ENCODE data around the gene BCAR3. TPM values are rescaled to one million over a fixed set of nuclear protein-coding genes. Genes with fewer than 3 reads are reported as not detected.

The BCAR3 gene
- total RNA-seq, 4 donors from 2014 or later, result 17.1 to 25.0 (median 22.9) TPM

DNA sequence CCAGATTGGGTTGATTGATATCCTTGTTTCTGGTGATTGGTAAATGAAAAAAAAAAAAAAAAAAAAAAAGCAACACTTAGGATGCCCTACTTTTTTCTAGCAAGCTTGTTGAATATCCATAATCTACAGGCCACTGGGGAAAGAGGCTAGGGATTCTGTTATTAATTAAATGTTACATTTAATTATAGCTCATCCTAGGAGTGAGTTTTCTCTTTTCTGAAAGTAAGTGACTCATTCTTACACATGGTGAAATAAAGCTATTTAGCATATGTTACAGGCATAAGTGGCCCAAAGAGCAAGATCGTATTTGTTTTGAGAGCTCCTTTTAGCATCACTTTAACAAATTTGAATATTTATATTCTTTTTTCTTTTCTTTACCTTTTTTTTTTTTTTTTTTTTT lies 139.2 kb downstream of the BCAR3 start:
- Histone ChIP-seq H3K36me3 (no peaks in the 10 kb centered on the region), H3K27ac (no peak overlapping the region), H3K27me3 (no peaks in the 10 kb centered on the region), H3K4me1 (no peaks in the 10 kb centered on the region), H3K9me3 (no peaks in the 10 kb centered on the region), H3K4me3 (no peak overlapping the region)
- no peak for DNase-seq
- ATAC-seq, result no peak
- in situ Hi-C loops (cut with MboI; ENCODE audit: low sequenced_read_pairs in 4 of 4), result no loop called here
- intact Hi-C loops (cut with DNase I; ENCODE audit: low total_unique reads), result no loop called here
- TF ChIP-seq, protein P1, sequence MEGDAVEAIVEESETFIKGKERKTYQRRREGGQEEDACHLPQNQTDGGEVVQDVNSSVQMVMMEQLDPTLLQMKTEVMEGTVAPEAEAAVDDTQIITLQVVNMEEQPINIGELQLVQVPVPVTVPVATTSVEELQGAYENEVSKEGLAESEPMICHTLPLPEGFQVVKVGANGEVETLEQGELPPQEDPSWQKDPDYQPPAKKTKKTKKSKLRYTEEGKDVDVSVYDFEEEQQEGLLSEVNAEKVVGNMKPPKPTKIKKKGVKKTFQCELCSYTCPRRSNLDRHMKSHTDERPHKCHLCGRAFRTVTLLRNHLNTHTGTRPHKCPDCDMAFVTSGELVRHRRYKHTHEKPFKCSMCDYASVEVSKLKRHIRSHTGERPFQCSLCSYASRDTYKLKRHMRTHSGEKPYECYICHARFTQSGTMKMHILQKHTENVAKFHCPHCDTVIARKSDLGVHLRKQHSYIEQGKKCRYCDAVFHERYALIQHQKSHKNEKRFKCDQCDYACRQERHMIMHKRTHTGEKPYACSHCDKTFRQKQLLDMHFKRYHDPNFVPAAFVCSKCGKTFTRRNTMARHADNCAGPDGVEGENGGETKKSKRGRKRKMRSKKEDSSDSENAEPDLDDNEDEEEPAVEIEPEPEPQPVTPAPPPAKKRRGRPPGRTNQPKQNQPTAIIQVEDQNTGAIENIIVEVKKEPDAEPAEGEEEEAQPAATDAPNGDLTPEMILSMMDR (IDR thresholded peaks at IDR 0.05 in 4 of 5, conservative IDR thresholded peaks at IDR 0.05 in 1 of 5), result no peak
- no peak for TF ChIP-seq POLR2A (IDR thresholded peaks at IDR 0.05)

DNA sequence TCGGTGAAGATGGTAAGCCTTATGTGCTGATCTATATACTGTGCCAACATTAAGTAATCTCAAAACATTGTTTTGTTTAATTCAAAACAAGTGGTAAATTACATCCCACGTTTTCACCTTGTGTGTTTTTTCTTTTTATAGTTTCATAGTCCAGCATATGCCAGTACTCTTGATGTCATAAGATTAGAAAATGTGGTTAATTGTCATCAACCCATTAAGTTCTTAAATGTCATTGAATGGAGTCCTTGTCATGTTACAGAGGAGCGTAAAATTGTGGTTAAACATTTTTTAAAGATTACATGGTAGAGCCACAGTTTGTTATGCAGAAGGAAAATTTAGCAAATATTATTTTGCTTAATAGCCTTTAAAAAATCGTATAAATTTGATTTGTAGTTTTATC lies 140.6 kb downstream of the BCAR3 start:
- no peaks in the 10 kb centered on the region for H3K36me3 ChIP-seq
- intact Hi-C loops (cut with DNase I; ENCODE audit: low total_unique reads), result no loop called here
- no peaks in the 10 kb centered on the region for H3K4me1 ChIP-seq
- in situ Hi-C loops (cut with MboI; ENCODE audit: low sequenced_read_pairs in 4 of 4), result no loop called here
- TF ChIP-seq POLR2A (IDR thresholded peaks at IDR 0.05), result no peak
- TF ChIP-seq, protein P1 (IDR thresholded peaks at IDR 0.05 in 4 of 5, conservative IDR thresholded peaks at IDR 0.05 in 1 of 5), result no peak
- H3K27ac ChIP-seq, result no peak overlapping the region
- H3K4me3 ChIP-seq, result no peak overlapping the region
- ATAC-seq (no peak), DNase-seq (no peak)
- H3K27me3 ChIP-seq, result no peaks in the 10 kb centered on the region
- no peaks in the 10 kb centered on the region for H3K9me3 ChIP-seq

DNA sequence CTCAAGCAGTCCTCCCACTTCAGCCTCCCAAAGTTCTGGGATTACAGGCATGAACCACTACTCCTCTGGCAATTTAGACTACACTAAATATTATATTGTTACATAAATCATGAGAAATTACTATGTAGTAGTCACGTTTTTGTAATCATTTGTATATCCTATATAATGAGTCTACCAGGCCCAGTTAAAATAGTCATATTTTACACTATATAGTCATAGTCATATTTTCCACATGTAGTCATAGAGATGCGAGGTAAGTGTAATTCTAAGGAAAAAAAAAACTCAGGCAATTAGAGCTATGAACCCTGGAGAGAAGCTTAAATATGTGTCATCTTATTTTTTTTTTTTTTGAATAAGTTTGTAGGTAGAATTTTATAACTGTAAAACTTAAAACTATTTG lies 143.7 kb downstream of the BCAR3 start:
- Histone ChIP-seq H3K27me3 (no peaks in the 10 kb centered on the region), H3K27ac (no peak overlapping the region), H3K4me1 (no peaks in the 10 kb centered on the region), H3K36me3 (no peaks in the 10 kb centered on the region), H3K4me3 (no peak overlapping the region), H3K9me3 (no peaks in the 10 kb centered on the region)
- intact Hi-C loops (cut with DNase I; ENCODE audit: low total_unique reads) (no loop called here), in situ Hi-C loops (cut with MboI; ENCODE audit: low sequenced_read_pairs in 4 of 4) (no loop called here)
- DNase-seq, result no peak
- no peak for ATAC-seq
- no peak for TF ChIP-seq POLR2A (IDR thresholded peaks at IDR 0.05)
- TF ChIP-seq, protein P1 (IDR thresholded peaks at IDR 0.05 in 4 of 5, conservative IDR thresholded peaks at IDR 0.05 in 1 of 5), result no peak

DNA sequence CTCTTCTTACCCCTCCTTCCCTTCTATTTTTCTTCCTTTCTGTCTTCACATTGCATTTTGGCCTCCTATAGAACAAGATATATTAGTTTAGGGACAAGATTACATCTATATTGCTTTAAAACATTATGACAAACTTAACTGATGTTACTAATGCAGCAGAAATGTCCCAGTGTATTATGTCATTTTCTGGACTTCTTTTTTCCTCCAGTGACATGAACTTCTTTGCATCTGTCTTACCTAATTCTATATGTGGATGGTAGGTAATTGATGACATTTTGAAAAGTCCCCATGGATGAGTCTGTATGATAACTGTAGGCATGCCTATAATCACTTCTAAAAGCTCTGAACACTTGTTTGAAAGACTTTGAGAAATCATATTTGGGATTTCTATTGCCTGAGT lies 144.2 kb downstream of the BCAR3 start:
- Histone ChIP-seq H3K27ac (no peak overlapping the region), H3K4me3 (no peak overlapping the region), H3K36me3 (no peaks in the 10 kb centered on the region), H3K27me3 (no peaks in the 10 kb centered on the region), H3K9me3 (no peaks in the 10 kb centered on the region), H3K4me1 (no peaks in the 10 kb centered on the region)
- no peak for DNase-seq
- in situ Hi-C loops (cut with MboI; ENCODE audit: low sequenced_read_pairs in 4 of 4) (no loop called here), intact Hi-C loops (cut with DNase I; ENCODE audit: low total_unique reads) (no loop called here)
- ATAC-seq, result no peak
- TF ChIP-seq, protein P1 (IDR thresholded peaks at IDR 0.05 in 4 of 5, conservative IDR thresholded peaks at IDR 0.05 in 1 of 5), result no peak
- TF ChIP-seq POLR2A (IDR thresholded peaks at IDR 0.05), result no peak

DNA sequence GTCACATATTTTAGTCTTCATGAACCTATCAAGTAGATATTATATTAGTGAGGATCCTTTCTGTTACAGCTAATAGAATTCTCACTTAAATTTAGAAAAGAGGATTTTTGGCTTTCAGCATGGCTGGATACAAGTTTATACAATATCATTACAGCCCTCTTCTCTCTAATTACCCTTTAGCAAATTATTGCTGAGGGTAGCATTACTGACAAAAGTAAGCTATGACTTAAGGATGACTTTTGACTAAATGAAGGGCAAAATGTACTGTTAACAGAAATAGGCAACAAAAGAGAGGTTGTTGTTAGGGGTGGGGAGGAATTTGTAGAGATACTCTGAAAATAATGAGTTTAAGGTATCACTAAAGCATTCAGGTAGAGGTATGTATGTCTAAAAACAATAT lies 148.0 kb downstream of the BCAR3 start:
- no peak for TF ChIP-seq POLR2A (IDR thresholded peaks at IDR 0.05)
- TF ChIP-seq, protein P1 (IDR thresholded peaks at IDR 0.05 in 4 of 5, conservative IDR thresholded peaks at IDR 0.05 in 1 of 5), result no peak
- Histone ChIP-seq H3K9me3 (no peaks in the 10 kb centered on the region), H3K4me1 (no peaks in the 10 kb centered on the region), H3K36me3 (no peaks in the 10 kb centered on the region), H3K27me3 (no peaks in the 10 kb centered on the region), H3K4me3 (no peak overlapping the region), H3K27ac (no peak overlapping the region)
- ATAC-seq (no peak), DNase-seq (no peak)
- in situ Hi-C loops (cut with MboI; ENCODE audit: low sequenced_read_pairs in 4 of 4), result no loop called here
- intact Hi-C loops (cut with DNase I; ENCODE audit: low total_unique reads), result no loop called here

Measured in gastrocnemius medialis (tissue), 4 donors.